ENCODE data around the gene PTRH2. TPM values are rescaled to one million over a fixed set of nuclear protein-coding genes. Genes with fewer than 3 reads are reported as not detected.
A peak's percentile ranks its signal among the peaks of the same experiment; 100 is the strongest.

The PTRH2 gene
- total RNA-seq, 2 experiments from 2014 or later = 41.7 to 54.7 TPM

- Mint-ChIP-seq H3K27ac (no peak overlapping the region), H3K27me3 (no peaks in the 10 kb centered on the region), H3K4me3 (no peak overlapping the region), H3K36me3 (ENCODE audit: low read depth) (peaks cover 18% of the 10 kb centered on the region), H3K9me3 (ENCODE audit: low read depth) (peaks cover 2% of the 10 kb centered on the region), H3K4me1 (peaks cover 22% of the 10 kb centered on the region)
- ATAC-seq (peak; percentile 64), DNase-seq (no peak)
- intact Hi-C loops (cut with DNase I, micrococcal nuclease) = loop anchor here in 1 of 2 experiments (1.0 to 5.0 kb wide), 3 partner anchors 112 to 290 kb away; partner anchors contain the start of gene RNFT1
- CTCF ChIA-PET = interaction anchor here (0.6 to 9.0 kb wide), 15 partner anchors 13 to 290 kb away, joined by 3 to 113 read pairs (median 3); partner anchors contain the start of genes PTRH2 and VMP1
- POLR2A ChIA-PET = no interaction called here
These were observed 39.7 kb upstream of the PTRH2 start for GRCh38 chr17:59746849-59747445.

- ChIA-PET POLR2A (interaction anchor here (0.7 to 0.8 kb wide), 2 partner anchors 8 to 108 kb away, joined by 3 to 4 read pairs; no protein-coding TSS in a partner anchor), CTCF (interaction anchor here (0.8 to 1.7 kb wide), 7 partner anchors 11 to 169 kb away, joined by 3 to 6 read pairs (median 4); partner anchors contain the start of genes PTRH2 and VMP1)
- Mint-ChIP-seq H3K4me1 (peaks cover 13% of the 10 kb centered on the region), H3K27me3 (no peaks in the 10 kb centered on the region), H3K4me3 (no peak overlapping the region), H3K27ac (no peak overlapping the region), H3K9me3 (ENCODE audit: low read depth) (peaks cover 2% of the 10 kb centered on the region), H3K36me3 (ENCODE audit: low read depth) (peaks cover 24% of the 10 kb centered on the region)
- ATAC-seq = no peak
- DNase-seq = no peak
- intact Hi-C loops (cut with DNase I, micrococcal nuclease) = loop anchor here in 1 of 2 experiments (5.0 kb wide), 2 partner anchors 217 to 292 kb away; partner anchors contain the start of gene RNFT1
These were observed 37.8 kb upstream of the PTRH2 start for GRCh38 chr17:59745040-59745439.

- no peak for ATAC-seq
- DNase-seq = no peak
- H3K36me3 Mint-ChIP-seq (ENCODE audit: low read depth) = peaks cover 24% of the 10 kb centered on the region
- peaks cover 7% of the 10 kb centered on the region for H3K4me1 Mint-ChIP-seq
- H3K27me3 Mint-ChIP-seq = no peaks in the 10 kb centered on the region
- H3K9me3 Mint-ChIP-seq (ENCODE audit: low read depth) = peaks cover 2% of the 10 kb centered on the region
- no peak overlapping the region for H3K27ac Mint-ChIP-seq
- no peak overlapping the region for H3K4me3 Mint-ChIP-seq
- ChIA-PET CTCF (interaction anchor here (1.0 to 2.1 kb wide), 2 partner anchors 9 to 162 kb away, joined by 3 to 5 read pairs; no protein-coding TSS in a partner anchor), POLR2A (no interaction called here)
- intact Hi-C loops (cut with DNase I, micrococcal nuclease) = no loop called here
These were observed 36.6 kb upstream of the PTRH2 start for GRCh38 chr17:59743842-59744241.

- no peak overlapping the region for H3K4me3 Mint-ChIP-seq
- DNase-seq (no peak), ATAC-seq (no peak)
- POLR2A ChIA-PET = no interaction called here
- no peaks in the 10 kb centered on the region for H3K9me3 Mint-ChIP-seq (ENCODE audit: low read depth)
- CTCF ChIA-PET = interaction anchor here (0.9 to 1.1 kb wide), 2 partner anchors 11 to 156 kb away, joined by 3 read pairs; partner anchors contain the start of genes RPS6KB1 and TUBD1
- no peak overlapping the region for H3K27ac Mint-ChIP-seq
- H3K4me1 Mint-ChIP-seq = no peaks in the 10 kb centered on the region
- H3K36me3 Mint-ChIP-seq (ENCODE audit: low read depth) = peaks cover 9% of the 10 kb centered on the region
- intact Hi-C loops (cut with DNase I, micrococcal nuclease) = no loop called here
- no peaks in the 10 kb centered on the region for H3K27me3 Mint-ChIP-seq
These were observed 30.1 kb upstream of the PTRH2 start for GRCh38 chr17:59737324-59737723.

GRCh38 chr17:59734226-59734625 lies 27.0 kb upstream of the PTRH2 start:
- DNase-seq (no peak), ATAC-seq (no peak)
- ChIA-PET POLR2A (no interaction called here), CTCF (interaction anchor here (1.3 to 1.5 kb wide), 2 partner anchors 12 to 14 kb away, joined by 3 to 6 read pairs; no protein-coding TSS in a partner anchor)
- Mint-ChIP-seq H3K27ac (no peak overlapping the region), H3K4me1 (peaks cover 8% of the 10 kb centered on the region), H3K9me3 (ENCODE audit: low read depth) (no peaks in the 10 kb centered on the region), H3K27me3 (no peaks in the 10 kb centered on the region), H3K36me3 (ENCODE audit: low read depth) (peaks cover 2% of the 10 kb centered on the region), H3K4me3 (no peak overlapping the region)
- intact Hi-C loops (cut with DNase I, micrococcal nuclease) = loop anchor here in 1 of 2 experiments (5.0 kb wide), 1 partner anchor 212 kb away; no protein-coding TSS in a partner anchor

GRCh38 chr17:59733697-59734096 lies 26.5 kb upstream of the PTRH2 start:
- H3K36me3 Mint-ChIP-seq (ENCODE audit: low read depth) = peaks cover 2% of the 10 kb centered on the region
- no peak overlapping the region for H3K27ac Mint-ChIP-seq
- H3K27me3 Mint-ChIP-seq = no peaks in the 10 kb centered on the region
- ChIA-PET POLR2A (no interaction called here), CTCF (interaction anchor here (1.3 to 1.5 kb wide), 2 partner anchors 12 to 14 kb away, joined by 3 to 6 read pairs; no protein-coding TSS in a partner anchor)
- H3K9me3 Mint-ChIP-seq (ENCODE audit: low read depth) = no peaks in the 10 kb centered on the region
- intact Hi-C loops (cut with DNase I, micrococcal nuclease) = loop anchor here in 1 of 2 experiments (5.0 kb wide), 1 partner anchor 211 kb away; no protein-coding TSS in a partner anchor
- ATAC-seq = no peak
- H3K4me1 Mint-ChIP-seq = peaks cover 9% of the 10 kb centered on the region
- no peak for DNase-seq
- H3K4me3 Mint-ChIP-seq = no peak overlapping the region

GRCh38 chr17:59730268-59730834 lies 23.1 kb upstream of the PTRH2 start:
- ChIA-PET CTCF (interaction anchor here (0.6 to 0.7 kb wide), 2 partner anchors 9 to 15 kb away, joined by 3 to 4 read pairs; no protein-coding TSS in a partner anchor), POLR2A (no interaction called here)
- H3K36me3 Mint-ChIP-seq (ENCODE audit: low read depth) = peaks cover 2% of the 10 kb centered on the region
- DNase-seq (no peak), ATAC-seq (no peak)
- H3K27me3 Mint-ChIP-seq = no peaks in the 10 kb centered on the region
- no peak overlapping the region for H3K27ac Mint-ChIP-seq
- no peak overlapping the region for H3K4me3 Mint-ChIP-seq
- peaks cover 10% of the 10 kb centered on the region for H3K4me1 Mint-ChIP-seq
- no peaks in the 10 kb centered on the region for H3K9me3 Mint-ChIP-seq (ENCODE audit: low read depth)
- intact Hi-C loops (cut with DNase I, micrococcal nuclease) = loop anchor here in 1 of 2 experiments (5.0 kb wide), 1 partner anchor 208 kb away; no protein-coding TSS in a partner anchor

- intact Hi-C loops (cut with DNase I, micrococcal nuclease) = loop anchor here in 1 of 2 experiments (5.0 kb wide), 1 partner anchor 416 kb away; no protein-coding TSS in a partner anchor
- ChIA-PET CTCF (interaction anchor here (0.9 kb wide), 1 partner anchor 13 kb away, joined by 3 read pairs; no protein-coding TSS in a partner anchor), POLR2A (no interaction called here)
- ATAC-seq = no peak
- Mint-ChIP-seq H3K36me3 (ENCODE audit: low read depth) (peaks cover 5% of the 10 kb centered on the region), H3K4me1 (peaks cover 18% of the 10 kb centered on the region), H3K4me3 (no peak overlapping the region), H3K27ac (no peak overlapping the region), H3K27me3 (no peaks in the 10 kb centered on the region), H3K9me3 (ENCODE audit: low read depth) (no peaks in the 10 kb centered on the region)
- no peak for DNase-seq
These were observed 20.7 kb upstream of the PTRH2 start for GRCh38 chr17:59727817-59728533.

- ChIA-PET POLR2A (interaction anchor here (0.6 to 0.8 kb wide), 2 partner anchors 12 to 239 kb away, joined by 3 to 6 read pairs; partner anchors contain the start of gene RNFT1), CTCF (interaction anchor here (0.6 kb wide), 1 partner anchor 903 kb away, joined by 4 read pairs; no protein-coding TSS in a partner anchor)
- Mint-ChIP-seq H3K4me1 (peaks cover 18% of the 10 kb centered on the region), H3K4me3 (no peak overlapping the region), H3K36me3 (ENCODE audit: low read depth) (peaks cover 3% of the 10 kb centered on the region), H3K27ac (no peak overlapping the region), H3K9me3 (ENCODE audit: low read depth) (no peaks in the 10 kb centered on the region), H3K27me3 (no peaks in the 10 kb centered on the region)
- intact Hi-C loops (cut with DNase I, micrococcal nuclease) = loop anchor here in 1 of 2 experiments (5.0 kb wide), 1 partner anchor 413 kb away; no protein-coding TSS in a partner anchor
- no peak for ATAC-seq
- DNase-seq = no peak
These were observed 18.5 kb upstream of the PTRH2 start for GRCh38 chr17:59725691-59726090.

GRCh38 chr17:59723607-59724006 lies 16.4 kb upstream of the PTRH2 start:
- ATAC-seq (no peak), DNase-seq (no peak)
- no peaks in the 10 kb centered on the region for H3K9me3 Mint-ChIP-seq (ENCODE audit: low read depth)
- peak overlapping the region; percentile 9 for H3K27ac Mint-ChIP-seq
- intact Hi-C loops (cut with DNase I, micrococcal nuclease) = no loop called here
- peaks cover 18% of the 10 kb centered on the region for H3K4me1 Mint-ChIP-seq
- no peaks in the 10 kb centered on the region for H3K27me3 Mint-ChIP-seq
- POLR2A ChIA-PET = no interaction called here
- peaks cover 8% of the 10 kb centered on the region for H3K36me3 Mint-ChIP-seq (ENCODE audit: low read depth)
- H3K4me3 Mint-ChIP-seq = no peak overlapping the region
- CTCF ChIA-PET = no interaction called here

GRCh38 chr17:59723041-59723440 lies 15.8 kb upstream of the PTRH2 start:
- DNase-seq (no peak), ATAC-seq (no peak)
- CTCF ChIA-PET = no interaction called here
- Mint-ChIP-seq H3K4me1 (peaks cover 21% of the 10 kb centered on the region), H3K9me3 (ENCODE audit: low read depth) (no peaks in the 10 kb centered on the region), H3K36me3 (ENCODE audit: low read depth) (peaks cover 10% of the 10 kb centered on the region), H3K27ac (no peak overlapping the region), H3K4me3 (no peak overlapping the region), H3K27me3 (no peaks in the 10 kb centered on the region)
- POLR2A ChIA-PET = no interaction called here
- intact Hi-C loops (cut with DNase I, micrococcal nuclease) = no loop called here
